Measurements from ENCODE around the gene DNAJB12.
A peak's percentile ranks its signal among the peaks of the same experiment; 100 is the strongest.

DNAJB12 gene

GRCh38 chr10:72370201-72370722 lies 15.5 kb upstream of the DNAJB12 start:
- no peak for TF ChIP-seq CTCF (IDR thresholded peaks at IDR 0.05; ENCODE audit: low read depth, low read length, missing control alignments)
- no peak overlapping the region for H3K4me3 ChIP-seq (replicated peaks; ENCODE audit: low read depth, low read length)
- DNase-seq (ENCODE audit: extremely low read depth, low read depth) = no peak

GRCh38 chr10:72367301-72367960 lies 12.7 kb upstream of the DNAJB12 start:
- no peak for TF ChIP-seq CTCF (IDR thresholded peaks at IDR 0.05; ENCODE audit: low read depth, low read length, missing control alignments)
- no peak overlapping the region for H3K4me3 ChIP-seq (replicated peaks; ENCODE audit: low read depth, low read length)
- DNase-seq (ENCODE audit: extremely low read depth, low read depth) = no peak

- DNase-seq (ENCODE audit: extremely low read depth, low read depth) = no peak
- no peak overlapping the region for H3K4me3 ChIP-seq (replicated peaks; ENCODE audit: low read depth, low read length)
- no peak for TF ChIP-seq CTCF (IDR thresholded peaks at IDR 0.05; ENCODE audit: low read depth, low read length, missing control alignments)
These were observed 10.6 kb upstream of the DNAJB12 start for GRCh38 chr10:72365106-72365895.

- DNase-seq (ENCODE audit: extremely low read depth, low read depth) = peak; percentile 92
- TF ChIP-seq CTCF (IDR thresholded peaks at IDR 0.05; ENCODE audit: low read depth, low read length, missing control alignments) = peak; percentile 97
- H3K4me3 ChIP-seq (replicated peaks; ENCODE audit: low read depth, low read length) = no peak overlapping the region
These were observed 9.6 kb upstream of the DNAJB12 start for GRCh38 chr10:72364239-72364777.

GRCh38 chr10:72356987-72357386 lies 2.3 kb upstream of the DNAJB12 start:
- no peak for DNase-seq (ENCODE audit: extremely low read depth, low read depth)
- no peak overlapping the region for H3K4me3 ChIP-seq (replicated peaks; ENCODE audit: low read depth, low read length)
- no peak for TF ChIP-seq CTCF (IDR thresholded peaks at IDR 0.05; ENCODE audit: low read depth, low read length, missing control alignments)

GRCh38 chr10:72356115-72356514 lies 1.4 kb upstream of the DNAJB12 start:
- TF ChIP-seq CTCF (IDR thresholded peaks at IDR 0.05; ENCODE audit: low read depth, low read length, missing control alignments) = no peak
- DNase-seq (ENCODE audit: extremely low read depth, low read depth) = no peak
- H3K4me3 ChIP-seq (replicated peaks; ENCODE audit: low read depth, low read length) = no peak overlapping the region
